ENCODE data around the gene SSBP2.

SSBP2 gene

GRCh38 chr5:81400375-81400774 is 350.5 kb downstream of the SSBP2 start:
- H3K27me3 ChIP-seq (ENCODE audit: insufficient read depth, poor library complexity, severe bottlenecking), result no peaks in the 10 kb centered on the region
- no peak overlapping the region for H3K27ac ChIP-seq (replicated peaks)
- no peak overlapping the region for H3K4me3 ChIP-seq (replicated peaks; ENCODE audit: insufficient read depth, low read length)
- no peak for DNase-seq (ENCODE audit: low read depth in 1 of 2, low spot score in 1 of 2)
- TF ChIP-seq GABPA (IDR thresholded peaks at IDR 0.05; ENCODE audit: low read depth) (no peak), POLR2AphosphoS5 (IDR thresholded peaks at IDR 0.05; ENCODE audit: low read depth) (no peak), CTCF (IDR thresholded peaks at IDR 0.05; ENCODE audit: insufficient read depth, low read length) (no peak), SPI1 (IDR thresholded peaks at IDR 0.05; ENCODE audit: borderline replicate concordance, low read depth) (no peak)
- TF ChIP-seq, protein P1, sequence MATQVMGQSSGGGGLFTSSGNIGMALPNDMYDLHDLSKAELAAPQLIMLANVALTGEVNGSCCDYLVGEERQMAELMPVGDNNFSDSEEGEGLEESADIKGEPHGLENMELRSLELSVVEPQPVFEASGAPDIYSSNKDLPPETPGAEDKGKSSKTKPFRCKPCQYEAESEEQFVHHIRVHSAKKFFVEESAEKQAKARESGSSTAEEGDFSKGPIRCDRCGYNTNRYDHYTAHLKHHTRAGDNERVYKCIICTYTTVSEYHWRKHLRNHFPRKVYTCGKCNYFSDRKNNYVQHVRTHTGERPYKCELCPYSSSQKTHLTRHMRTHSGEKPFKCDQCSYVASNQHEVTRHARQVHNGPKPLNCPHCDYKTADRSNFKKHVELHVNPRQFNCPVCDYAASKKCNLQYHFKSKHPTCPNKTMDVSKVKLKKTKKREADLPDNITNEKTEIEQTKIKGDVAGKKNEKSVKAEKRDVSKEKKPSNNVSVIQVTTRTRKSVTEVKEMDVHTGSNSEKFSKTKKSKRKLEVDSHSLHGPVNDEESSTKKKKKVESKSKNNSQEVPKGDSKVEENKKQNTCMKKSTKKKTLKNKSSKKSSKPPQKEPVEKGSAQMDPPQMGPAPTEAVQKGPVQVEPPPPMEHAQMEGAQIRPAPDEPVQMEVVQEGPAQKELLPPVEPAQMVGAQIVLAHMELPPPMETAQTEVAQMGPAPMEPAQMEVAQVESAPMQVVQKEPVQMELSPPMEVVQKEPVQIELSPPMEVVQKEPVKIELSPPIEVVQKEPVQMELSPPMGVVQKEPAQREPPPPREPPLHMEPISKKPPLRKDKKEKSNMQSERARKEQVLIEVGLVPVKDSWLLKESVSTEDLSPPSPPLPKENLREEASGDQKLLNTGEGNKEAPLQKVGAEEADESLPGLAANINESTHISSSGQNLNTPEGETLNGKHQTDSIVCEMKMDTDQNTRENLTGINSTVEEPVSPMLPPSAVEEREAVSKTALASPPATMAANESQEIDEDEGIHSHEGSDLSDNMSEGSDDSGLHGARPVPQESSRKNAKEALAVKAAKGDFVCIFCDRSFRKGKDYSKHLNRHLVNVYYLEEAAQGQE (IDR thresholded peaks at IDR 0.05; ENCODE audit: insufficient replicate concordance, low read depth), result no peak

GRCh38 chr5:81398741-81399140 is 352.2 kb downstream of the SSBP2 start:
- DNase-seq (ENCODE audit: low read depth in 1 of 2, low spot score in 1 of 2), result no peak
- no peaks in the 10 kb centered on the region for H3K27me3 ChIP-seq (ENCODE audit: insufficient read depth, poor library complexity, severe bottlenecking)
- TF ChIP-seq CTCF (IDR thresholded peaks at IDR 0.05; ENCODE audit: insufficient read depth, low read length) (no peak), GABPA (IDR thresholded peaks at IDR 0.05; ENCODE audit: low read depth) (no peak)
- TF ChIP-seq, protein P1 (IDR thresholded peaks at IDR 0.05; ENCODE audit: insufficient replicate concordance, low read depth), result no peak
- no peak overlapping the region for H3K4me3 ChIP-seq (replicated peaks; ENCODE audit: insufficient read depth, low read length)
- H3K27ac ChIP-seq (replicated peaks), result no peak overlapping the region

- TF ChIP-seq GABPA (IDR thresholded peaks at IDR 0.05; ENCODE audit: low read depth), result no peak
- TF ChIP-seq SPI1 (IDR thresholded peaks at IDR 0.05; ENCODE audit: borderline replicate concordance, low read depth), result no peak
- TF ChIP-seq CTCF (IDR thresholded peaks at IDR 0.05; ENCODE audit: insufficient read depth, low read length), result no peak
- TF ChIP-seq, protein P1 (IDR thresholded peaks at IDR 0.05; ENCODE audit: insufficient replicate concordance, low read depth), result no peak
- no peak for TF ChIP-seq POLR2AphosphoS5 (IDR thresholded peaks at IDR 0.05; ENCODE audit: low read depth)
- Histone ChIP-seq H3K4me3 (replicated peaks; ENCODE audit: insufficient read depth, low read length) (no peak overlapping the region), H3K27ac (replicated peaks) (no peak overlapping the region), H3K27me3 (ENCODE audit: insufficient read depth, poor library complexity, severe bottlenecking) (peaks cover 3% of the 10 kb centered on the region)
- no peak for DNase-seq (ENCODE audit: low read depth in 1 of 2, low spot score in 1 of 2)
Measured at GRCh38 chr5:81397176-81397575, 353.7 kb downstream of the SSBP2 start.

All from HL-60 (cell line).